ENCODE results near the gene WNT10A.

WNT10A gene

DNA sequence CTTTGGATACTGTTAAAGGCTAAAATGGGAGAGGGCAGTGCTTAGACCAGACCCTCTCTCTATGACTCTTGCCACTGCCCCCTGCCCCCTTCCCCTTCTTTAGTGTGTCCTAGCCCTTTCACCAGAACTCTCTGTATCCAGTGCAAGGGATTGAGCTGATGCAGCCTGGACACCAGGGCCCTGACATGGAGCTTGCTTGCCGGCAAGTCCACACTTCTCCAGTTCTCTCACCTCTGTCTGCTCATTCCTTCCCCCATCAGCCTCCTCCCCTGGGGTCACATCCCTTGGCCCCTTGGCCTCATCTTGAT lies 22.6 kb upstream of the WNT10A start:
- DNase-seq = no peak

DNA sequence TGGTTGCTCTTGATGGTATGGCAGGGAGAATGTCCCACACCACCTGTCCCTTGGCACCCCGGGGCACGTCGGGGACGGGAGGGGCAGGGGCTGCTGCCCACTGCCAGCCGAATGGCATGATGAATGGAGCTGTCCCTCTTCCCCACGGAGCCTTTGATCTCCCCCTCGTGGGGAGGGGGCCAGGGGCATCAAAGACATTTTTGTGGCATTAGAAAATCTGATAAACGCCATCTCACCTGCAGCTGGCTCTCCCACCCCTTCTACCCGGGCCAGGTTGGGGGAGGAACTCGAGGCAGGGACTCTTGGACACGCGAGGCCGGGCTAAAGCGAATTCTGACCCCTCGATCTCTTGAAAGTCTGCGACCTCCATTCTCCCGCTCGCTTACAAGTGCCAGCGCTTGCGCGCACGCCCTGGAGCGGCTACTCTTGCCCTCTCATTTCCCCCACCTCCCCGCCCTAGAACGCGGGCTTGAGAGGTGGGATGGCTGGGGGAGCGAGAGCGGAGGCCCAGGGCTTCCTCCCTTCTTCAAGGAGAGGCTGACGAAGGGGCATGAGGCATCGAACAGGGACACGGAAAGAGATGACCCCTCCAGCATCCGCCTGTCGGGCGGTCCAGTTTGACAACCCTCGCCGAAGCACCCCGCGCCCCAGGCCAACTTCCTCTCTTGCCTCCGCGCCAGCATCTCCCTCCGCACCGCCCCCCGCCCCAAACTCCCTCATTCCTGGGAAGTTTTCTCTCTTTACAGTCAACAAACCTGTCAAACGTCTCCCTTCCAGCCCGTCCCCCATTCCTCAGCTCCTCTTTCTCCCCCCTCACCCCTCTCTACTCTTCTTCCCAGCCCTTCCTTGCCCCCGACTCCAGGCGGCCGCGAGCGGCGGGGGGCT lies 21.7 kb upstream of the WNT10A start:
- no peak for DNase-seq

DNA sequence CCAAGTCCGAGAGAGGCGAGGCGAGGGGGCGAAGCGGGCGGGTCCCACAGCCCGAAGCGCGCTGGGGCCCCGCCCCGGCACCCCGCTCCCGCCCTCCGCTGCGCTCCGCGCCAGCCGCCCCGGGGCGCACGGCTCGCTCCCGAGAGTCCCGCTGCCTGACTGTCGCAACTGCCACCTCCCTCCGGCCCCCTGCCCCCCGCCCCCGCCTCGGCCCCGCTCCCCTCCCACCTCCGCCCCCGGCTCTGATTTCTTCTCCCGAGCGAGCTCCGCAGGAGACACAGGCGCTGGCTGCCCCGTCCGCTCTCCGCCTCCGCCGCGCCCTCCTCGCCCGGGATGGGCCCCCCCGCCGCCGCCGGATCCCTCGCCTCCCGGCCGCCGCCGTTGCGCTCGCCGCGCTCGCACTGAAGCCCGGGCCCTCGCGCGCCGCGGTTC lies 21.1 kb upstream of the WNT10A start, which contains the start of gene WNT6:
WNT6 (plus strand) TSS at position 250 of the 432 bp plus-strand sequence. CDS start 233 bp downstream, outside the sequence.
- no peak for DNase-seq

DNA sequence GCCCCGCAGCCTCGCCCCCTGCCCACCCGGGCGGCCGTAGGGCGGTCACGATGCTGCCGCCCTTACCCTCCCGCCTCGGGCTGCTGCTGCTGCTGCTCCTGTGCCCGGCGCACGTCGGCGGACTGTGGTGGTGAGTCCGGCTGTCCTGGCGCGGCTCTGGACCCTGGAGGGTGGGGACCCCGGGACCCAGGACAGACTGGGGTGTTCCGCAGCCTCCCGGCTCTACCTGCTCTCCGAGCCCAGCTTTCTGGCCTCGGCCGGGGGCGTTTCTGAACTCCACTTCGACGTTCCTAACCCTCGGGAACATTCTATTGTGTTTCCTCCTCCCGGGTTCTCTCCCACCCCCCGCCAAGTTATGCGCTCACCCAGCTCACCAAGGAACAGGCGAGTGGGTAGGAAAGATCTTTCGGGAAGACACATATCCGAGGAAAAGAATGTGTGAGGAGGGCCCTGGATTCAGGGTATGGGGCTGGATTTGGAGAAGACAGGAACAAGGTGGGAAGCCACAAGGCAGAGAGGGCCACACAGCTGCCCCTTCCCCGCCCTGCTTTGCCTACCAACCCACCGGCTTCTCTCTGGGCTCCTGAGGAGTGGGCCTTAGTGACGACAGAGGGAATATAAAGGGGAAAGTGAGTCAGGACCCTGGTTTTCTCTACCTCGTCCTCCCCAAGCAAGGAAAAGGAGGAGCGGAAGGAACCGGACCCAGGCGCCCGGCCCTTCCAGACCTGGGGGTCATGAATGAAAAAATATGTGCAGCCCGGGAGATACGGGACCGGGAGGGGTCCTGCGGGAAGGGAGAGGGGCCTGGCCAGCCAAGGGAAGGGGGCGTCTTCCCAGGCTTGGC lies 20.4 kb upstream of the WNT10A start:
- DNase-seq = no peak

DNA sequence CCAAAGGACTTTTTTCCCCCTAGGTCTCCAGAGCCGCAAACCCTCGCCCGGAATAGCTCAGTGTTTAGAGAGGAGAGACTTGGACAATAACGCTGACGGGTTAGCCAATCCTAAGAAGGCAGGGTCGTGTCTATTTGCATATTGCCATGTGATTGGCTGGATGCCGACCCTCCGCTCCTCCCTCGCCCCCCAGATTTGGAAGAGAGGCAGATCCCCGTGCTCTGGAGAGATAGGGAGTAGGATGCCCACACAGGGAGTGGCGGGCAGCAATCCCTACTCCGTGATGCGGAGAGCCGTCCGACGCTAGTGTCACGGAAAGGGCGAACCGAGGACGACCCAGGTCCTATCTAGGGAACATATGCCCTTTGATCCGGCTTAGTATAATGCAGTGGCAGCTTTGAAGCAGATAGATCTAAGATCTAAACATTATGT lies 19.7 kb upstream of the WNT10A start:
- DNase-seq = peak; percentile 33

DNA sequence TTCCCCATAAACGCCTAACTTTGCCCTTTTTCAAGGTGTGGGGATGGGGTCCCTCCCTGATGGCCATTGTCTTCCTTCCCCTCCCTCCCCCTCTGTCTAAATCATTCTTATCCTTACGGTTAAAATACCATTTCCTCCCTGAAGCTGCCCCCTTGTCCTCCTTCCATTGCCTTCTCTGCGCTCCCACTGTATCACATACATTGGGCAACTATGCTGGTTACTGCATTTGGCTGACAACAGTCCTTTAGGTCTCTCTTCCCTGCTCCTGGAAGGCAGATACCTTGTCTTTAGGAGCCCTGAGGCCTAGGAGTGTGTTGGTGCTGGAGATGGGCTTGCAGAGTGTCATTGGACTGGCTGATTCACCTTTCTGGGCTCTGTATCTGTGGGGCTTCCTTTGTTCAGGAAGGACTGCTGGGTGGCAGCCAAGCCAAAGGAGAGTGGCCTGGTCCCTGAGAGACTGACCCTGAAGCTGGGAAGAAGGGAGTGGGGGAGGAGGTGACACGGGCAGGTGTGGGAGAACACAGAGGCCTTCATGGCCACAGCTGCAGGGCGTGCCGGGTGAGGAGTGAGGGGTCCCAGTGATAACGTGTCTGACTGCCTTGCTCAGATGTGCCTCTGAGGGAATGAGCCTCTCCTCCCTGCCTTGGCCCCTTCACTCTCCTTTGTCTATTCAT lies 18.9 kb upstream of the WNT10A start:
- DNase-seq = no peak

DNA sequence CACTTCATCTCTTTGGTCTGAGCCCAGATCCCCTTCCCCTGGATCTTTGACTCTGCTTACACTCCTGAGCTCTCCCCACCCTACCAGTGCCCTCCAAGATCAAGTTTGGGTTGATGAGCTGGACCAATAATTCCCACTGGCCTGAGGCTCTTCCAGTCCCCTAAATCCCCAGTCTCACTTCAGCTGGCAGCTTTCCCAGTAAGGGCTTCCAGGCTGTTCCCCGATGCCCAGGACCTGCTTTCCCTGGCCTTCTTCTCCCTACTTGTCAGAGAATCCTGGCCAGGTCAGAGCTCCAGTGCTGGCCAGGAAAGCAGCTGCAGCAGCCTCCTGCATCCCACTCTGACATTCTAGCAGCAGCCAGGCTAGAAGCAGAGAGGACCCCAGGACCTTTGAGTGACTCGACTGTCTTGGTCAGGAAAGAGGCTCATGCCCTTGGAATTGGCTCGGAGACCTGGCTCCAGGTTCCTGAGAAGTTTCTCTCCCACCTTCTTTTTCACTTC lies 17.6 kb upstream of the WNT10A start:
- DNase-seq = no peak

DNA sequence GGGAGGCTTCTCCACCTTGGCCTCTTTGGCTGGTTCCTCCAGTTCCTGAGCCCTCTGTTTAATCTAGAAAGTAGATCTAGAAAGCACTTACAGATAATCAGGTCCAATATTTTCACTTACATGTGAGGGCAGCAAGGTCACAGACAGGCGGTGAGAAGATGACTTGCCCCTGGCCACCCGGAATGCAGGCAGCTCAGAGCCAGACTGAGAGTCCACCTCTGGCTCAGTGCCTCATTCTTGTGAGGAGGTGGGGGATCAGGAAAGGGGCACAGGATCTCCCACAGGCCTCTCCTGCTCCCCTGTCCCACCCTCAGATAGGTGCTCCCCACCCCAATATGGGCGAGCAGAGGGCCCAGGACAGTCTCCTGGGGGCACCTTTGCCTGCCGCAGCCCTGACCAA lies 15.3 kb upstream of the WNT10A start:
- no peak for DNase-seq

DNA sequence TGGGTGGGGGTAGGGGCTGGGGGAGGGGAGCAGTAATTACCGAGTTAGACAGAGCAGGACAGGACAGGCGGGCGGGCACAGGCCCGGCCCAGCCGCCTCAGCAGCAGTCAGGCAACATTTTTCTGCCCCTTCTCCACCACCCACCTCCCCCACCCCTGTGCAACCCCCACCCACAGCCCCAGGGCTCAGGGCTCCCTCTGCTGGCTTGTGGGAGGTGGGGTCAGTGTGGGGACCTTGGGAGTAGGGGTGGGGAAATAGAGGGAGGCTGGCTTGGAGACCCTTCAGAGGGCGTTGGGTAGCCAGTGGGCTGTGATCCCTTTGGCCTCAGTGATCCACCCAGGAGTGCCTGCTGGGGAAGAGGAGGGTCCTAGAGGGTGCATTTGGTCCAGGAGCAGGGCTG lies 14.7 kb upstream of the WNT10A start:
- no peak for DNase-seq

DNA sequence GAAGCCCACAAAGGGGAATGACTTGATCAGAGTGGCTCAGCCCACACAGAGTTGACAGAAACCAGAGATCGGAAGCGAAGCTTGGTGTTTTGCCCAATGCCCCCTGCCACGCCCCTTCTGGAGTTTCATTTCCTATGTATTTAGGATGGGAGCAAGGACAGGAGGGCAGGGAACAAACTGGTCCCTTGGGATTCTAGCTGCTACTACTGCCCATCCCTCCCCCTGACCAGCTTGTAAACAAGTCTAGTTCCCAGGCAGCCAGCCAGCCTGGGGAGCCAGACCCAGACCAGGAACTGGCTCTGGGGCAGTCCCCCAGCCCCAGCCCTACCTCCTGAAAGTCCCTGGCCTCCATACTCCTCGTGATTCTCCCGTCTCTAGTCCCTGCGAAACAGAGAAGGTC lies 12.8 kb upstream of the WNT10A start:
- DNase-seq = no peak

DNA sequence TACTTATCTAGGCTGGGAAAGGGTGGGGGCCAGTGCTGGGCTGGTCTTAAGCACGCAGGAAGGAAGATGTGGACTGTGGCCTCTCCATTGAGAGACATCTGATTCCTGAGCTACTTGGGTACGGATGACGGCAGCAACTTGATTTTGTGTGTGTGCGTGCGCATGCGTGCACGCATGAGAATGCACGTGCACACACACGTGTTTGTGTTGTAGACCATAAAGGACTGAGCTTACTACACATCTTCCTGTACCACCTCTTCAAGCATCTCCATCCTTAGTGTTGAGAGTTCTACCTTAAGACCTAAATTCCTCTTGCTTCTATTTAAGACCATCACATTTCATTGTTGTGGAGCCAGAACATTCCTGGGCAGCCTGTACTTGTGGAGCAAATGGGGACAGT lies 11.6 kb upstream of the WNT10A start:
- DNase-seq = no peak

DNA sequence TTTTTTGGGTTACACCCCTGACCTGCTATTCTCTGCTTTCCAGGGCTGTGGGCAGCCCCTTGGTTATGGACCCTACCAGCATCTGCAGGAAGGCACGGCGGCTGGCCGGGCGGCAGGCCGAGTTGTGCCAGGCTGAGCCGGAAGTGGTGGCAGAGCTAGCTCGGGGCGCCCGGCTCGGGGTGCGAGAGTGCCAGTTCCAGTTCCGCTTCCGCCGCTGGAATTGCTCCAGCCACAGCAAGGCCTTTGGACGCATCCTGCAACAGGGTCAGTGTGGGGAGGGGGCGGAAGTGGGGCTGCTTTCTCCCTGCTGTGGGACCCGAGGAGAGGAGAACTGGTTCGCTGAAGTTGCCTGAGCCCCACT lies 9.7 kb upstream of the WNT10A start:
- no peak for DNase-seq

DNA sequence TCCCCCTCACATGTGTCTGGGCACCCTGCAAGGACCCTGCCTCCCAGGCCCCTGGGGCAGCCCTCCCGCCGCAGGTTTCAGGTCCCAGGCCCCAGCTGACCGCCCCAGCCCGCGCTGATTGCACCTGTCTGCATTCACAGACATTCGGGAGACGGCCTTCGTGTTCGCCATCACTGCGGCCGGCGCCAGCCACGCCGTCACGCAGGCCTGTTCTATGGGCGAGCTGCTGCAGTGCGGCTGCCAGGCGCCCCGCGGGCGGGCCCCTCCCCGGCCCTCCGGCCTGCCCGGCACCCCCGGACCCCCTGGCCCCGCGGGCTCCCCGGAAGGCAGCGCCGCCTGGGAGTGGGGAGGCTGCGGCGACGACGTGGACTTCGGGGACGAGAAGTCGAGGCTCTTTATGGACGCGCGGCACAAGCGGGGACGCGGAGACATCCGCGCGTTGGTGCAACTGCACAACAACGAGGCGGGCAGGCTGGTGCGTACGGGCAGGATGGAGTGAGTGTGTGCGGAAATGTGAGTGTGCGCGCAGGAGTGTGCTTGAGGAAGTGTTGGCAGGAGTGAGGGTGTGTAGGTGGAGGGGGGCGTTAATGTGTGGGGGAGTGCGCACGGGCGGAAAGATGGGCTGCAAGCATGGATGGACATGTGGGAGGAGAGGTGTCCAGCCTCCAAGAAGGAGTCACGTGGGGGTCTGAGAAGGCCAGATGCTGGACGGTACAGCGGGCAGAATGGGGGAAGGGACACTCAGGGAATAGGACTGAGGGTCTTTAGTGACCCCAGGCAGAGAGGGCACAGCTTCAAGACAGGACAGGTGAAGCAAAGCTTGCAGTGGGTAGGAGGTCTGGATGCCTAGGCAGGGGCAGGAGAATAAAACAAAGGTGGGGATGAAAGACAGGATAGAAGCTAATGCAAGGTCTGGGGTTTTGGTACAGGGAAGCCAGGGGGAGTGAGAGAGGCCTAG lies 9.0 kb upstream of the WNT10A start:
- no peak for DNase-seq

DNA sequence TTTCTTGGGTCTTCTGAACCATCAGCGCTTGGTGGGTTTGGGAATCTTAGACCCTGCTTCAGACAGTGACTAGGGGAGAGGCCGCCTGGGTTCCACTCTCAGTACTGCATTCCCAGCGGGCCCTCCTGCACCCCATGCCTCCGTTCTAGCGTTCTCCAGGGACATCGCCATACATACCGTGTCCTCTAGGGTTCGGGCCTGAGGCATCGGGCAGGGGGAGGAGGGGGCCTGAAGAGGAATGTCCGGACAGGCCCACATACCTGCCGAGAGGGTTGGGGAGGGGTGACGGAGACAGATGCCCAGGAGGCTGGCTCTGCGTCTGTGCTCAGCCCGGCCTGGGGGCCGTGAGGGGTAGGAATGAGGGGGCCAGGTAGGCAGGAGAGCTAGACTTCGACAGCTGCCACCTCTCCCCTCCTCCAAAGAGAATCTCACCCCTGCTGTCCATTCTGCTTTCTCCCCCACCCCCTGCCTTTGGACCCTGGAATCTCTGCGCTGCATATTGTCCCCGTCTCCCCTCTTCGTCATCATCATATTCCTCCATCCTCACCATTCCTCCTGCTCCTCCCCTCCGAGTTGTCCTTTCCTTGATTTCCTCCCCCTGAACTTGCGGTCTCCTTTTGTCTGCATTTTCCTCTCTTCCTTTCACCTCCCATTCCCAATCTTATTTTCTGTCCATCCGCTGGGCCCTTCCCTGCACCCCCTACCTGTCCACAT lies 7.8 kb upstream of the WNT10A start:
- DNase-seq = no peak

DNA sequence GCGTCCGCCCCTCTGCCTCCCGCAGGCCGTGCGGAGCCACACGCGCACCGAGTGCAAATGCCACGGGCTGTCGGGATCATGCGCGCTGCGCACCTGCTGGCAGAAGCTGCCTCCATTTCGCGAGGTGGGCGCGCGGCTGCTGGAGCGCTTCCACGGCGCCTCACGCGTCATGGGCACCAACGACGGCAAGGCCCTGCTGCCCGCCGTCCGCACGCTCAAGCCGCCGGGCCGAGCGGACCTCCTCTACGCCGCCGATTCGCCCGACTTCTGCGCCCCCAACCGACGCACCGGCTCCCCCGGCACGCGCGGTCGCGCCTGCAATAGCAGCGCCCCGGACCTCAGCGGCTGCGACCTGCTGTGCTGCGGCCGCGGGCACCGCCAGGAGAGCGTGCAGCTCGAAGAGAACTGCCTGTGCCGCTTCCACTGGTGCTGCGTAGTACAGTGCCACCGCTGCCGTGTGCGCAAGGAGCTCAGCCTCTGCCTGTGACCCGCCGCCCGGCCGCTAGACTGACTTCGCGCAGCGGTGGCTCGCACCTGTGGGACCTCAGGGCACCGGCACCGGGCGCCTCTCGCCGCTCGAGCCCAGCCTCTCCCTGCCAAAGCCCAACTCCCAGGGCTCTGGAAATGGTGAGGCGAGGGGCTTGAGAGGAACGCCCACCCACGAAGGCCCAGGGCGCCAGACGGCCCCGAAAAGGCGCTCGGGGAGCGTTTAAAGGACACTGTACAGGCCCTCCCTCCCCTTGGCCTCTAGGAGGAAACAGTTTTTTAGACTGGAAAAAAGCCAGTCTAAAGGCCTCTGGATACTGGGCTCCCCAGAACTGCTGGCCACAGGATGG lies 7.1 kb upstream of the WNT10A start:
- no peak for DNase-seq

DNA sequence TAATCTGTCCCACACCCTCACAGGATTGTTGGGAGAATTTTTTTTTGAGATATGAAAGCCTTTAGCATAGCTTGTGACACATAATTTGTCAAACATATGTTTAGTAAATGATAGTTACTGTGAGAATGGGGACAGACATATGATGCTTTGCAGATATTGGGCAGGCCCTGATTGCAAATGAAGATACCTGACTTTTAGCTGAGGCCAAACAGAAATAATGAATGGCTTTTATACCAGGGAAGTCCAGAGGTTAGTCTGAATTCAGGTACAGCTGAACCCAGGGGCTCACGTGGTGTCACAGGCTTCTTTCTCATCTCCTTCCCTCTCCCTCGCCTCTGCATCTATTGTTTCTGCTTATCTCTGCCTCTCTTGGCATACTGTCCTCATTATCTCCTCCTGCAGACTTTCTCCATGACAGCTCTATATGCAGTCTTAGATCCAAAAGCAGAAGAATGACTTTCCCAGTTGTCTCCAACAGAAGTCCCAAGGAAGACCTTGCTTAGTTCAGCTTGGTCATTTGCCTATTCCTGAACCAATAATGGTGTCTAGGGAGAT lies 4.9 kb upstream of the WNT10A start:
- DNase-seq = no peak

DNA sequence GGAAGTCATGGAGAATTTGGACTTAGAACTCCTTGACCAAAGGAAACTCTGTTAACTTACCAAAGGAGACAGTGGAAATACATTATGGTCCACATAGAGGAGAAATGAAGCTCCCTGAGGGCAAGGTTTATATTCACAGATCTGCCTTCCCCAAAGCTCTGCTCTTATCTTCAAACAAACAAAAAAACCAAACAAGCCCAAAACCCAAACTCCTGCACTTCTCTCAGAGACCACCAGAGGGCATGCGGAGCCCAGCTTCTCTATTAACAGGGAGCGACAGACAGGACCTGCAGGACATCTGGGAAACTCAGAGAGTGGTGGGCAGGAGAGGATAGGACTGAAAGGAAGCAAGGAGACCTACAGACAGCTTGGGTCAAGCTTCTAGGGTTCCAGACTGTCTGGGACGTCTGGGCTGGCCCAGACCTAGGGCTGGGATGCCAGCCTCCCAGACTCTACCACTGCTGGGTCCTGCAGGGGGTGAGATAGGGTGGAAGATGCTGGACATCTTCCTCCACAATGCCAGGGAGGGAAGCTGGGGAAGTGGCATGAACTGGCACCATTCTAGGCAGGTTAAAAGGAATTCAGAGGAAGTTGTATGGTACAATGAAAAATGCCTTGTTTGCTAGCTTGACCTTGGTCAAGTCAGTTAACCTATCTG lies 4.0 kb upstream of the WNT10A start:
- peak; percentile 83 for DNase-seq

DNA sequence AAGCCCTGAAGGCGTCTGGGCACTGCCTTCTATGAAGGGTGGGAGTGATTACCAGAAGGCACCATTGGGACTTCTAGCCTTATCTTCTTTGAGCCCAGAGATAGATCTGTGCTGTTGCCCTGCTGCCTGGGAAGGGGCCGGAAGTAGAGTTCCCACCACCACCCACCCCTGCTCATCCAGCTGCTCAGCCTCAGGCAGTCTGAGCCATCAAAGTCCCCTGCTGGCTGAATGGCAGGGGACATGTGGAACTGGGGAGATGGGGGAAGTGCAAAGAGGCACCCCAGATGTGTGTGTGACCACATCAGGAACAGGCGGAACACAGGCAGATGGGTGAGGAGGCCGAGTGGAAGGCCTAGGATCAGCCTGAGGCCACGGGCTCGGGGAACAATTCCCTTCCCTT lies 3.3 kb upstream of the WNT10A start:
- no peak for DNase-seq

DNA sequence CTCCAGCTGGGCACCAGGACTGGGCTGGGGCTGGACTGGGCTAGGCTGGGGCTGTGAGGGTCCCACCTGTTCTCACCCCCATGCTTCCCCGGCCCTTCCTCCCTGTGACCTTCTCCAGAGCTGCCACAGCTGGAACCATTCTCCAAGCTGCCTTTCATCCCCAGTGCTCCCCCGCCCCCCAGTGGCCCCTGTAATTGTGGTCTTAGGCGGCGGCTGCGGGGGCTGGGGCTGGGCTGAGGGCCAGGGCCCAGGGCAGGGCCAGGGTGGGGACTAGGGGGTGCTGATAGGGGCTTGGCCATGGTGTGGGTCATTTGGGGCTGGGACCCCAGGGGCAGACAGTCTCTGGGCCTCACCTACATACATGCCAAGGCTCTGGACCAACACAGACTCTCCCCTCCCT lies 2.8 kb upstream of the WNT10A start:
- DNase-seq = no peak

DNA sequence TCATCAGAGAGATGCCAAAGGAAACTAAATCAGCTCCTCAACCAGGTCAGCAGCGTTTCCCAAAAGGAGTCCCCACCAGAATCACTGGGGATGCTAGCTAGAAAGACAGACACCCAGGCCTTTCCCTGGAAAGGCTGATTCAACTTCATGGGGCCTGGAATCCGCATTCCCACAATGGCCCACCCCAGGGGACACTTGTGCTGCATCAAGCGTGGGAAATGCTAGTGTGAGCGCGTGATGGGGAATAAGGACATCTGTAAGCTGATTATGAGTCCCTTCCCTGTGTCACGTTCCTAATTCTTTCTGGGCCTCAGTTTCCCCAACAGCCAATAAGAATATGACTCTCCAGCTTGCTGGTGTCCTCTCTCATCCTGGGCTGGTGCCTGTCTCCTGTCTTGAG lies 2.2 kb upstream of the WNT10A start:
- DNase-seq = no peak
